HG02840 (cell line): Measurements from ENCODE around the gene TMEM132E.

ENCODE experiments used
- ATAC-seq: cut with Tn5 transposase; IDR thresholded peaks from one replicate; pipeline ENCODE4 v1.9.1; 2021; ENCODE audit warnings: mild to moderate bottlenecking, moderate library complexity, moderate number of reproducible peaks; ENCODE audit not compliant: unreplicated experiment, low FRiP score

Gene TMEM132E

GRCh38 chr17:34598161-34598776 lies 18.9 kb downstream of the TMEM132E start:
- no peak for ATAC-seq

- no peak for ATAC-seq
Measured at GRCh38 chr17:34601416-34601815, 22.0 kb downstream of the TMEM132E start.

- ATAC-seq = no peak
Measured at GRCh38 chr17:34603974-34604373, 24.6 kb downstream of the TMEM132E start.

- ATAC-seq = no peak
Measured at GRCh38 chr17:34606763-34607162, 27.4 kb downstream of the TMEM132E start.

GRCh38 chr17:34607917-34608316 lies 28.5 kb downstream of the TMEM132E start:
- ATAC-seq = no peak

GRCh38 chr17:34609210-34609609 lies 29.8 kb downstream of the TMEM132E start:
- no peak for ATAC-seq

- no peak for ATAC-seq
Measured at GRCh38 chr17:34610039-34610438, 30.7 kb downstream of the TMEM132E start.

- no peak for ATAC-seq
Measured at GRCh38 chr17:34610506-34610905, 31.1 kb downstream of the TMEM132E start.

- ATAC-seq = no peak
Measured at GRCh38 chr17:34613064-34614019, 34.0 kb downstream of the TMEM132E start.

GRCh38 chr17:34614698-34615097 lies 35.3 kb downstream of the TMEM132E start:
- no peak for ATAC-seq

GRCh38 chr17:34615326-34615725 lies 35.9 kb downstream of the TMEM132E start:
- no peak for ATAC-seq

GRCh38 chr17:34616148-34616547 lies 36.8 kb downstream of the TMEM132E start:
- no peak for ATAC-seq

GRCh38 chr17:34617398-34617797 lies 38.0 kb downstream of the TMEM132E start:
- no peak for ATAC-seq

GRCh38 chr17:34619687-34620217 lies 40.4 kb downstream of the TMEM132E start:
- ATAC-seq = no peak

GRCh38 chr17:34620458-34620857 lies 41.1 kb downstream of the TMEM132E start:
- no peak for ATAC-seq

GRCh38 chr17:34622862-34623623 lies 43.7 kb downstream of the TMEM132E start:
- ATAC-seq = no peak

- no peak for ATAC-seq
Measured at GRCh38 chr17:34623856-34624766, 44.7 kb downstream of the TMEM132E start.

- ATAC-seq = no peak
Measured at GRCh38 chr17:34624767-34625383, 45.5 kb downstream of the TMEM132E start.

GRCh38 chr17:34626121-34626681 lies 46.8 kb downstream of the TMEM132E start:
- ATAC-seq = no peak
